Osteoblast (primary cell): ENCODE measurements around the gene CDC42SE2. TPM values are rescaled to one million over a fixed set of nuclear protein-coding genes. Genes with fewer than 3 reads are reported as not detected.
A peak's percentile ranks its signal among the peaks of the same experiment; 100 is the strongest.

Experiments
- DNase-seq: peaks from one replicate; pipeline ENCODE4 v3.0.0; 2011; ENCODE audit warnings: low spot score, mixed read lengths; ENCODE audit not compliant: insufficient read length; ENCODE audit errors: missing footprints
- H2AFZ ChIP-seq: 2 replicates; pipeline ENCODE4 v1.6.0; 2011; ENCODE audit warnings: mild to moderate bottlenecking, low read length
- H3K27ac ChIP-seq: 2 replicates; pipeline ENCODE4 v1.5.1; 2011; ENCODE audit warnings: mild to moderate bottlenecking, low read depth, low read length, moderate library complexity
- H3K27me3 ChIP-seq: 2 replicates; pipeline ENCODE4 v1.6.0; 2012; ENCODE audit warnings: mild to moderate bottlenecking, control low read depth, inconsistent platforms, low read length, moderate library complexity; ENCODE audit not compliant: insufficient read depth
- H3K36me3 ChIP-seq: 2 replicates; pipeline ENCODE4 v1.5.1; 2011; ENCODE audit warnings: mild to moderate bottlenecking, low read length, control low read depth, moderate library complexity; ENCODE audit not compliant: insufficient read depth
- H3K4me1 ChIP-seq: 2 replicates; pipeline ENCODE4 v1.5.1; 2011; ENCODE audit warnings: mild to moderate bottlenecking, low read length, control low read depth, moderate library complexity; ENCODE audit not compliant: insufficient read depth
- H3K4me2 ChIP-seq: 2 replicates; pipeline ENCODE4 v1.6.0; 2011; ENCODE audit warnings: mild to moderate bottlenecking, low read length; ENCODE audit not compliant: insufficient read depth
- H3K4me3 ChIP-seq: fragments of 200-600 bp; sonication (generic); 3 replicates; pipeline ENCODE4 v1.5.1; 2012; ENCODE audit warnings: mild to moderate bottlenecking, low read length, inconsistent platforms; ENCODE audit not compliant: insufficient read depth
- H3K79me2 ChIP-seq: 2 replicates; pipeline ENCODE4 v1.6.0; 2012; ENCODE audit warnings: mild to moderate bottlenecking, low read length, control low read depth, inconsistent platforms; ENCODE audit not compliant: insufficient read depth
- H3K9me3 ChIP-seq: 2 replicates; pipeline ENCODE4 v1.5.1; 2011; ENCODE audit warnings: low read depth, low read length, control low read depth
- H4K20me1 ChIP-seq: 2 replicates; pipeline ENCODE4 v1.6.0; 2012; ENCODE audit warnings: mild to moderate bottlenecking, low read length, control low read depth; ENCODE audit not compliant: insufficient read depth
- CTCF ChIP-seq: IDR thresholded peaks from 2 replicates; pipeline ENCODE4 v1.5.1; 2011; ENCODE audit warnings: mild to moderate bottlenecking, low read depth, low read length, moderate library complexity; ENCODE audit errors: extremely low read depth
- total RNA-seq: library from RNA; depleted of rRNA; stranded (reverse); fragments of >200 nt; gene quantifications from 2 replicates; pipeline ENCODE4 v1.2.3, GENCODE V29; 2012

The CDC42SE2 gene
- total RNA-seq, 1 donor, result 22.8 TPM

- H3K4me2 ChIP-seq, result no peak overlapping the region
- H4K20me1 ChIP-seq, result no peaks in the 10 kb centered on the region
- TF ChIP-seq CTCF, result no peak
- H3K27ac ChIP-seq, result no peak overlapping the region
- no peaks in the 10 kb centered on the region for H3K4me1 ChIP-seq
- H2AFZ ChIP-seq, result no peak overlapping the region
- no peak overlapping the region for H3K4me3 ChIP-seq
- H3K9me3 ChIP-seq, result no peaks in the 10 kb centered on the region
- no peaks in the 10 kb centered on the region for H3K36me3 ChIP-seq
- no peaks in the 10 kb centered on the region for H3K27me3 ChIP-seq
- peak; percentile 44 for DNase-seq
- H3K79me2 ChIP-seq, result no peaks in the 10 kb centered on the region
Measured at GRCh38 chr5:131413605-131414559, 150.0 kb downstream of the CDC42SE2 start.

- no peaks in the 10 kb centered on the region for H3K4me1 ChIP-seq
- TF ChIP-seq CTCF, result no peak
- no peaks in the 10 kb centered on the region for H3K79me2 ChIP-seq
- H3K4me3 ChIP-seq, result no peak overlapping the region
- H2AFZ ChIP-seq, result no peak overlapping the region
- H4K20me1 ChIP-seq, result no peaks in the 10 kb centered on the region
- H3K36me3 ChIP-seq, result no peaks in the 10 kb centered on the region
- DNase-seq, result no peak
- H3K27me3 ChIP-seq, result no peaks in the 10 kb centered on the region
- H3K27ac ChIP-seq, result no peak overlapping the region
- H3K9me3 ChIP-seq, result no peaks in the 10 kb centered on the region
- no peak overlapping the region for H3K4me2 ChIP-seq
Measured at GRCh38 chr5:131416729-131417128, 152.9 kb downstream of the CDC42SE2 start.

- H3K79me2 ChIP-seq, result no peaks in the 10 kb centered on the region
- H4K20me1 ChIP-seq, result no peaks in the 10 kb centered on the region
- no peak for DNase-seq
- H3K27me3 ChIP-seq, result no peaks in the 10 kb centered on the region
- no peak overlapping the region for H3K27ac ChIP-seq
- H3K36me3 ChIP-seq, result no peaks in the 10 kb centered on the region
- no peak overlapping the region for H2AFZ ChIP-seq
- no peak overlapping the region for H3K4me3 ChIP-seq
- H3K4me2 ChIP-seq, result no peak overlapping the region
- H3K9me3 ChIP-seq, result no peaks in the 10 kb centered on the region
- H3K4me1 ChIP-seq, result no peaks in the 10 kb centered on the region
- TF ChIP-seq CTCF, result peak; percentile 87
Measured at GRCh38 chr5:131417240-131417869, 153.5 kb downstream of the CDC42SE2 start.

GRCh38 chr5:131418846-131419245 is 155.0 kb downstream of the CDC42SE2 start:
- Histone ChIP-seq H3K79me2 (no peaks in the 10 kb centered on the region), H3K36me3 (no peaks in the 10 kb centered on the region), H2AFZ (no peak overlapping the region), H3K27ac (no peak overlapping the region), H3K4me2 (no peak overlapping the region), H3K9me3 (no peaks in the 10 kb centered on the region), H3K4me3 (no peak overlapping the region), H3K4me1 (no peaks in the 10 kb centered on the region), H3K27me3 (no peaks in the 10 kb centered on the region), H4K20me1 (no peaks in the 10 kb centered on the region)
- no peak for DNase-seq
- TF ChIP-seq CTCF, result no peak
